ENCODE data around the gene DGCR2. TPM values are rescaled to one million over a fixed set of nuclear protein-coding genes. Genes with fewer than 3 reads are reported as not detected.

DGCR2 gene
- total and polyA plus RNA-seq, 2 of the 4 experiments (the other 2 are of a cell fraction), result 17.2 to 35.4 TPM

DNA sequence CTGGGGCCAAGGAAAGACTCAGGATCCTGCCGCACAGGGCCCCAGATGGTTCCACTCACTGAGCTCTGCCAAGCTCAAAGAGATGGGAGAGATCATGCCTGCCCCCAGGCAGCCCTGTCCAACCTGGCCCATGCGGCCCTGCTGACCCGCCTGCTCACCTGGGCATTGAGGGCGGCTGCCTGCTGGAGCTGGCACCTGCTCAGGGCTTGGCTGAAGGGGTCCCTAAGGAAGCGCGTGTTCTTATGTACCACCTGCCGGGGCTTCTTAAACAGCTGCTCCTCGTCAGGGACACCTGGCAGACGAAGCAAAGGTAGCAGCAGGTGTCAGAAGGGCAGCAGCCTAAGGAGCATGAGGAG is 16.8 kb upstream of the DGCR2 start:
- POLR2A ChIA-PET (ENCODE audit: unreplicated experiment), result no interaction called here
- Histone ChIP-seq H3K9me1 (ENCODE audit: insufficient read depth, low read length) (0 out of 2 replicates have a peak, but pooled peaks cover 3% of the 10 kb centered on the region), H2BK15ac (ENCODE audit: low read depth, low read length) (no peak overlapping the region), H3K27me3 (ENCODE audit: control insufficient read depth, insufficient read depth, low read length) (no peaks in the 10 kb centered on the region), H3K4me3 (ENCODE audit: insufficient read depth, low read depth, low read length) (no peak overlapping the region), H3K36me3 (ENCODE audit: control insufficient read depth, insufficient read depth, low read length) (peaks cover 74% of the 10 kb centered on the region), H2AFZ (replicated peaks; ENCODE audit: low read length, poor library complexity) (no peak overlapping the region), H2BK20ac (ENCODE audit: low read depth, low read length) (no peak overlapping the region), H3K9me3 (ENCODE audit: control insufficient read depth, insufficient read depth, low read length) (no peaks in the 10 kb centered on the region), H3K4me1 (ENCODE audit: control insufficient read depth, insufficient read depth, low read length) (no peaks in the 10 kb centered on the region), H2BK120ac (ENCODE audit: low read depth, low read length) (no peak overlapping the region), H2AK5ac (ENCODE audit: low read depth, low read length) (no peak overlapping the region), H3K4me2 (ENCODE audit: low read depth, low read length) (no peak overlapping the region), H4K8ac (ENCODE audit: low read depth in 2 of 2, low read length in 2 of 2) (no peak overlapping the region), H3K27ac (ENCODE audit: insufficient read depth, low read length) (no peak overlapping the region), H4K5ac (ENCODE audit: low read depth, low read length) (no peak overlapping the region), H3K79me1 (ENCODE audit: low read depth in 1 of 2, low read length in 2 of 2) (peaks cover 4 to 24% of the 10 kb centered on the region in 2 experiments), H4K20me1 (ENCODE audit: insufficient read depth, low read length) (peaks cover 4% of the 10 kb centered on the region), H3K56ac (ENCODE audit: extremely low read depth, insufficient read depth, low read length) (no peak overlapping the region), H3K23ac (ENCODE audit: low read depth, low read length) (no peak overlapping the region), H3K9ac (ENCODE audit: low read depth, low read length) (no peak overlapping the region), H2AK9ac (replicated peaks; ENCODE audit: low read depth, low read length, poor library complexity) (no peak overlapping the region), H3K4ac (ENCODE audit: low read depth, low read length) (no peak overlapping the region), H3K14ac (replicated peaks; ENCODE audit: low read depth, low read length) (no peak overlapping the region), H4K91ac (ENCODE audit: insufficient read depth, low read depth, low read length) (no peak overlapping the region), H3K18ac (ENCODE audit: low read depth, low read length) (no peak overlapping the region), H2BK5ac (ENCODE audit: low read depth, low read length, poor library complexity, severe bottlenecking) (no peak overlapping the region)
- intact Hi-C loops (cut with micrococcal nuclease) (no loop called here), in situ Hi-C loops (cut with MboI; ENCODE audit: low sequenced_read_pairs) (no loop called here), dilution Hi-C loops (cut with HindIII; ENCODE audit: low sequenced_read_pairs, unreplicated experiment) (no loop called here)
- ATAC-seq (ENCODE audit: low read depth) (no peak), DNase-seq (no peak)
- TF ChIP-seq BHLHE40 (IDR thresholded peaks at IDR 0.05; ENCODE audit: low read depth, low read length), result no peak
- TF ChIP-seq CHD1 (IDR thresholded peaks at IDR 0.05; ENCODE audit: low read depth, low read length), result no peak
- TF ChIP-seq, protein P1, sequence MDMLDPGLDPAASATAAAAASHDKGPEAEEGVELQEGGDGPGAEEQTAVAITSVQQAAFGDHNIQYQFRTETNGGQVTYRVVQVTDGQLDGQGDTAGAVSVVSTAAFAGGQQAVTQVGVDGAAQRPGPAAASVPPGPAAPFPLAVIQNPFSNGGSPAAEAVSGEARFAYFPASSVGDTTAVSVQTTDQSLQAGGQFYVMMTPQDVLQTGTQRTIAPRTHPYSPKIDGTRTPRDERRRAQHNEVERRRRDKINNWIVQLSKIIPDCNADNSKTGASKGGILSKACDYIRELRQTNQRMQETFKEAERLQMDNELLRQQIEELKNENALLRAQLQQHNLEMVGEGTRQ (IDR thresholded peaks at IDR 0.05; ENCODE audit: low read depth, low read length), result no peak
- no peak for TF ChIP-seq MAZ (IDR thresholded peaks at IDR 0.05; ENCODE audit: borderline replicate concordance, low read depth, low read length)
- TF ChIP-seq RCOR1 (IDR thresholded peaks at IDR 0.05; ENCODE audit: insufficient replicate concordance, low read length), result no peak
- TF ChIP-seq FOS (IDR thresholded peaks at IDR 0.05; ENCODE audit: low read depth, low read length), result no peak
- no peak for TF ChIP-seq POLR2A (IDR thresholded peaks at IDR 0.05; ENCODE audit: low read depth, low read length)
- TF ChIP-seq NFE2L2 (IDR thresholded peaks at IDR 0.05; ENCODE audit: low read depth, low read length), result no peak
- TF ChIP-seq RFX5 (IDR thresholded peaks at IDR 0.05; ENCODE audit: low read depth, low read length), result no peak
- no peak for TF ChIP-seq RAD21 (IDR thresholded peaks at IDR 0.05; ENCODE audit: low read length)
- no peak for TF ChIP-seq SMC3 (IDR thresholded peaks at IDR 0.05; ENCODE audit: low read depth, low read length)
- no peak for TF ChIP-seq MAFK (IDR thresholded peaks at IDR 0.05; ENCODE audit: low read depth, low read length)
- TF ChIP-seq MXI1 (IDR thresholded peaks at IDR 0.05; ENCODE audit: borderline replicate concordance, low read depth, low read length), result no peak
- no peak for TF ChIP-seq CEBPB (IDR thresholded peaks at IDR 0.05; ENCODE audit: low read depth, low read length)
- CTCF ChIA-PET, result no interaction called here
- 93% methylated on average over 6 of the region's 9 CpGs; no CpG with 5 or more reads in 1 of the 2 experiments for WGBS, 2 experiments (ENCODE audit: extremely low coverage in 2 of 2, insufficient read length in 1 of 2)
- BruUV-seq (replicated peaks), result no TSS peak

All from IMR-90 (cell line).